ENCODE measurements around the gene CSH1. TPM values are rescaled to one million over a fixed set of nuclear protein-coding genes. Genes with fewer than 3 reads are reported as not detected.
A peak's percentile ranks its signal among the peaks of the same experiment; 100 is the strongest.

CSH1 gene
- polyA plus RNA-seq, 1 of the 3 experiments (the other 2 are of a cell fraction), result not detected

DNA sequence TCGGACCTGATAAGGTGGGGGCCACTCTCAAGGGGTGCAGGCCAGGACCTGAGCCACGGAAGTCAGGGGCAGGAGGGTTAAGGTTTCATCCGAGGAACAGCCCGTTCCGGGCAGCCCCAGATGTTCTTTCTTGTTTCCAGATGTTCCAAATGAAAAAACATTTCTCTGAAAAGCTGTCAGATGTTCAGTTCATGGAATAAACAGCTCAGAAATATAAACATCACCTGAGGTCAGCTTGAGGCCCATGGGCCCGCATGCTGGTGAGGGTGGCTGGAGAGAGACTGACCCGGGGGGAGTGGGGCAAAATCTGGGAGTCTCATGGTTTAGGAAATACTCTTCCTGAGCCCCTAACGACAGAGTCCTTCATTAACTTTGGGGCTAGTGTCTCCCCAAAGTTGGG lies 37.2 kb upstream of the CSH1 start:
- H3K9me3 ChIP-seq, result no peaks in the 10 kb centered on the region
- CTCF ChIA-PET, result interaction anchor here (0.7 to 8.8 kb wide), 8 partner anchors 13 to 93 kb away, joined by 3 to 90 read pairs (median 7); partner anchors contain the start of genes CSHL1 and GH1
- DNase-seq, result peak; percentile 26
- no peaks in the 10 kb centered on the region for H4K20me1 ChIP-seq (ENCODE audit: insufficient read depth)
- H3K27ac ChIP-seq (ENCODE audit: low read depth in 2 of 2, low read length in 1 of 2), result no peak overlapping the region
- H3K4me1 ChIP-seq (ENCODE audit: control insufficient read depth in 1 of 2, insufficient read depth in 2 of 2, low read depth in 1 of 2, low read length in 1 of 2), result no peaks in the 10 kb centered on the region
- no peak for TF ChIP-seq SMC3 (IDR thresholded peaks at IDR 0.05; ENCODE audit: low read depth, low read length)
- TF ChIP-seq, protein P1, sequence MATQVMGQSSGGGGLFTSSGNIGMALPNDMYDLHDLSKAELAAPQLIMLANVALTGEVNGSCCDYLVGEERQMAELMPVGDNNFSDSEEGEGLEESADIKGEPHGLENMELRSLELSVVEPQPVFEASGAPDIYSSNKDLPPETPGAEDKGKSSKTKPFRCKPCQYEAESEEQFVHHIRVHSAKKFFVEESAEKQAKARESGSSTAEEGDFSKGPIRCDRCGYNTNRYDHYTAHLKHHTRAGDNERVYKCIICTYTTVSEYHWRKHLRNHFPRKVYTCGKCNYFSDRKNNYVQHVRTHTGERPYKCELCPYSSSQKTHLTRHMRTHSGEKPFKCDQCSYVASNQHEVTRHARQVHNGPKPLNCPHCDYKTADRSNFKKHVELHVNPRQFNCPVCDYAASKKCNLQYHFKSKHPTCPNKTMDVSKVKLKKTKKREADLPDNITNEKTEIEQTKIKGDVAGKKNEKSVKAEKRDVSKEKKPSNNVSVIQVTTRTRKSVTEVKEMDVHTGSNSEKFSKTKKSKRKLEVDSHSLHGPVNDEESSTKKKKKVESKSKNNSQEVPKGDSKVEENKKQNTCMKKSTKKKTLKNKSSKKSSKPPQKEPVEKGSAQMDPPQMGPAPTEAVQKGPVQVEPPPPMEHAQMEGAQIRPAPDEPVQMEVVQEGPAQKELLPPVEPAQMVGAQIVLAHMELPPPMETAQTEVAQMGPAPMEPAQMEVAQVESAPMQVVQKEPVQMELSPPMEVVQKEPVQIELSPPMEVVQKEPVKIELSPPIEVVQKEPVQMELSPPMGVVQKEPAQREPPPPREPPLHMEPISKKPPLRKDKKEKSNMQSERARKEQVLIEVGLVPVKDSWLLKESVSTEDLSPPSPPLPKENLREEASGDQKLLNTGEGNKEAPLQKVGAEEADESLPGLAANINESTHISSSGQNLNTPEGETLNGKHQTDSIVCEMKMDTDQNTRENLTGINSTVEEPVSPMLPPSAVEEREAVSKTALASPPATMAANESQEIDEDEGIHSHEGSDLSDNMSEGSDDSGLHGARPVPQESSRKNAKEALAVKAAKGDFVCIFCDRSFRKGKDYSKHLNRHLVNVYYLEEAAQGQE (IDR thresholded peaks at IDR 0.05; ENCODE audit: low read depth, low read length), result no peak
- TF ChIP-seq NRF1 (IDR thresholded peaks at IDR 0.05; ENCODE audit: low read depth, low read length), result no peak
- TF ChIP-seq SIN3A (IDR thresholded peaks at IDR 0.05; ENCODE audit: borderline replicate concordance, low read depth, low read length), result no peak
- no peak for TF ChIP-seq NFIC (IDR thresholded peaks at IDR 0.05; ENCODE audit: borderline replicate concordance)
- no peak for TF ChIP-seq MXI1 (IDR thresholded peaks at IDR 0.05; ENCODE audit: low read depth, low read length)
- no peak for TF ChIP-seq TCF12 (IDR thresholded peaks at IDR 0.05)
- no peak for TF ChIP-seq POLR2AphosphoS5 (IDR thresholded peaks at IDR 0.05; ENCODE audit: low read depth, low read length)
- TF ChIP-seq CHD2 (IDR thresholded peaks at IDR 0.05; ENCODE audit: low read length, partially characterized antibody), result no peak
- TF ChIP-seq FOSL2 (IDR thresholded peaks at IDR 0.05; ENCODE audit: borderline replicate concordance, low read depth), result no peak
- TF ChIP-seq, protein P2, sequence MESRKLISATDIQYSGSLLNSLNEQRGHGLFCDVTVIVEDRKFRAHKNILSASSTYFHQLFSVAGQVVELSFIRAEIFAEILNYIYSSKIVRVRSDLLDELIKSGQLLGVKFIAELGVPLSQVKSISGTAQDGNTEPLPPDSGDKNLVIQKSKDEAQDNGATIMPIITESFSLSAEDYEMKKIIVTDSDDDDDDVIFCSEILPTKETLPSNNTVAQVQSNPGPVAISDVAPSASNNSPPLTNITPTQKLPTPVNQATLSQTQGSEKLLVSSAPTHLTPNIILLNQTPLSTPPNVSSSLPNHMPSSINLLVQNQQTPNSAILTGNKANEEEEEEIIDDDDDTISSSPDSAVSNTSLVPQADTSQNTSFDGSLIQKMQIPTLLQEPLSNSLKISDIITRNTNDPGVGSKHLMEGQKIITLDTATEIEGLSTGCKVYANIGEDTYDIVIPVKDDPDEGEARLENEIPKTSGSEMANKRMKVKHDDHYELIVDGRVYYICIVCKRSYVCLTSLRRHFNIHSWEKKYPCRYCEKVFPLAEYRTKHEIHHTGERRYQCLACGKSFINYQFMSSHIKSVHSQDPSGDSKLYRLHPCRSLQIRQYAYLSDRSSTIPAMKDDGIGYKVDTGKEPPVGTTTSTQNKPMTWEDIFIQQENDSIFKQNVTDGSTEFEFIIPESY (IDR thresholded peaks at IDR 0.05; ENCODE audit: borderline replicate concordance, low read depth), result no peak
- TF ChIP-seq EZH2phosphoT487 (IDR thresholded peaks at IDR 0.05; ENCODE audit: borderline replicate concordance, low read depth), result no peak
- TF ChIP-seq, protein P3, sequence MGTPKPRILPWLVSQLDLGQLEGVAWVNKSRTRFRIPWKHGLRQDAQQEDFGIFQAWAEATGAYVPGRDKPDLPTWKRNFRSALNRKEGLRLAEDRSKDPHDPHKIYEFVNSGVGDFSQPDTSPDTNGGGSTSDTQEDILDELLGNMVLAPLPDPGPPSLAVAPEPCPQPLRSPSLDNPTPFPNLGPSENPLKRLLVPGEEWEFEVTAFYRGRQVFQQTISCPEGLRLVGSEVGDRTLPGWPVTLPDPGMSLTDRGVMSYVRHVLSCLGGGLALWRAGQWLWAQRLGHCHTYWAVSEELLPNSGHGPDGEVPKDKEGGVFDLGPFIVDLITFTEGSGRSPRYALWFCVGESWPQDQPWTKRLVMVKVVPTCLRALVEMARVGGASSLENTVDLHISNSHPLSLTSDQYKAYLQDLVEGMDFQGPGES (IDR thresholded peaks at IDR 0.05; ENCODE audit: low read depth, low read length), result no peak
- no peak for TF ChIP-seq YY1 (IDR thresholded peaks at IDR 0.05; ENCODE audit: low read depth)
- TF ChIP-seq, protein P4, sequence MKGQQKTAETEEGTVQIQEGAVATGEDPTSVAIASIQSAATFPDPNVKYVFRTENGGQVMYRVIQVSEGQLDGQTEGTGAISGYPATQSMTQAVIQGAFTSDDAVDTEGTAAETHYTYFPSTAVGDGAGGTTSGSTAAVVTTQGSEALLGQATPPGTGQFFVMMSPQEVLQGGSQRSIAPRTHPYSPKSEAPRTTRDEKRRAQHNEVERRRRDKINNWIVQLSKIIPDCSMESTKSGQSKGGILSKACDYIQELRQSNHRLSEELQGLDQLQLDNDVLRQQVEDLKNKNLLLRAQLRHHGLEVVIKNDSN (IDR thresholded peaks at IDR 0.05; ENCODE audit: borderline replicate concordance, low read depth), result no peak
- TF ChIP-seq RFX5 (IDR thresholded peaks at IDR 0.05; ENCODE audit: low read length), result no peak
- TF ChIP-seq, protein P5, sequence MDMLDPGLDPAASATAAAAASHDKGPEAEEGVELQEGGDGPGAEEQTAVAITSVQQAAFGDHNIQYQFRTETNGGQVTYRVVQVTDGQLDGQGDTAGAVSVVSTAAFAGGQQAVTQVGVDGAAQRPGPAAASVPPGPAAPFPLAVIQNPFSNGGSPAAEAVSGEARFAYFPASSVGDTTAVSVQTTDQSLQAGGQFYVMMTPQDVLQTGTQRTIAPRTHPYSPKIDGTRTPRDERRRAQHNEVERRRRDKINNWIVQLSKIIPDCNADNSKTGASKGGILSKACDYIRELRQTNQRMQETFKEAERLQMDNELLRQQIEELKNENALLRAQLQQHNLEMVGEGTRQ (IDR thresholded peaks at IDR 0.05; ENCODE audit: borderline replicate concordance, low read depth, low read length), result no peak
- no peak overlapping the region for H3K4me3 ChIP-seq (ENCODE audit: low read depth in 2 of 2, low read length in 1 of 2)
- no peak overlapping the region for H3K4me2 ChIP-seq
- no peaks in the 10 kb centered on the region for H3F3A ChIP-seq (replicated peaks; ENCODE audit: insufficient read depth)
- H3K9me2 ChIP-seq, result no peaks in the 10 kb centered on the region
- POLR2A ChIA-PET, result no interaction called here
- no peak overlapping the region for H2AFZ ChIP-seq (ENCODE audit: low read depth)
- no peaks in the 10 kb centered on the region for H3K79me2 ChIP-seq (ENCODE audit: insufficient read depth)
- H3K27me3 ChIP-seq (ENCODE audit: insufficient read depth), result peaks cover 13% of the 10 kb centered on the region; the same call in 1 of the 2 replicates
- H3K9ac ChIP-seq, result no peak overlapping the region
- WGBS (ENCODE audit: low lambda C conversion rate), result 63% methylated on average over 8 of the region's 8 CpGs
- H3K36me3 ChIP-seq (replicated peaks in 1 of 2; ENCODE audit: control insufficient read depth in 1 of 2, insufficient read depth in 2 of 2, low read length in 1 of 2), result no peaks in the 10 kb centered on the region
